GM21447 (cell line): Measurements from ENCODE around the gene ARL3.
A peak's percentile ranks its signal among the peaks of the same experiment; 100 is the strongest.
"Not testable (repeated sequence)": the region's sequence is repeated elsewhere in the genome, so short reads cannot be mapped to it uniquely, and the experiment has no call there.

Experiments used
- ATAC-seq: cut with Tn5 transposase; IDR thresholded peaks from one replicate; pipeline ENCODE4 v1.9.1; 2021; ENCODE audit not compliant: unreplicated experiment

The ARL3 gene

DNA sequence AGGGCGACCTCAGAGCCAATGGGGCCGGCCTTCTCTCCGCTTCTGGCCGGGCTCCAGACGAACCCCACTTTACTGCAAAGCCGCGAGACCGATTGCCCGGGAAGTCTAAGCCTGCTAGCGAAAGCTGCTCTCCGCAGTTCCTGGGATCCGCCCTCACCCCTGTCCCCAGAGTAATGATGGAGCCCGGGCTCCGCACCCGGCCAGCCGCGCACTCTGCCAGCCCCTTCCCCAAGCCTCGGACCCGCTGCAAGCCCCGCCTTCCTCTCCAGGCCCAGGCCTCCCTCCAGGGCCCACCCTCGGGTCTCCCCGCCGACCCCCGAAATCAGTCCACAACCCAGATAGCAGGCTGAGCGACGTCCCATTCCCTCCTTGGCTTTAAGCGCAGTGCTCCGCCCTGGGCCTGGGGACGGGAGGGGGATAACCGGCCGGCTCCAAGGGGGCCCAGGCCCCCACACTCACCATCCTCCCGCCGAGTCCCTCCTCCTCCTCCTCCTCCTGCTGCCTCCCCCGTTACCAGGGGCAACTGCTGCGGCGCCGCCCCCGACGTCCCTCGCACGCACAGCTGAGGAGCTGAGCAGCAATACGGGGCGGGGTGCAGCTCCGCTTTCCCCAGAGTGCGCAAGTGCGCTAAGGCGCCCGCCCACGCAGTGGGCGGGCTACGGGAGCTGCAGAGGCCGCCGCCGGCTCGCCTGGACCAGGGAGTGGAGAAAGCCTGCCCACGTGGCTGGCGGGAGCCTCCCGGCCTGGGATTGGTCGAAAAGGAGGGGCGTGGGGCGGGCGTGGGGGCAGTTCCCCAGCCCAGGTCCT is at the start of gene ARL3:
Gene ARL3 (minus strand): TSS at position 584 of the 807 bp plus-strand sequence. CDS start 122 bp downstream, at position 462.
- ATAC-seq, result peak; percentile 76

- no peak for ATAC-seq
These were observed 48.9 kb upstream of the ARL3 start for GRCh38 chr10:102763037-102763607.

DNA sequence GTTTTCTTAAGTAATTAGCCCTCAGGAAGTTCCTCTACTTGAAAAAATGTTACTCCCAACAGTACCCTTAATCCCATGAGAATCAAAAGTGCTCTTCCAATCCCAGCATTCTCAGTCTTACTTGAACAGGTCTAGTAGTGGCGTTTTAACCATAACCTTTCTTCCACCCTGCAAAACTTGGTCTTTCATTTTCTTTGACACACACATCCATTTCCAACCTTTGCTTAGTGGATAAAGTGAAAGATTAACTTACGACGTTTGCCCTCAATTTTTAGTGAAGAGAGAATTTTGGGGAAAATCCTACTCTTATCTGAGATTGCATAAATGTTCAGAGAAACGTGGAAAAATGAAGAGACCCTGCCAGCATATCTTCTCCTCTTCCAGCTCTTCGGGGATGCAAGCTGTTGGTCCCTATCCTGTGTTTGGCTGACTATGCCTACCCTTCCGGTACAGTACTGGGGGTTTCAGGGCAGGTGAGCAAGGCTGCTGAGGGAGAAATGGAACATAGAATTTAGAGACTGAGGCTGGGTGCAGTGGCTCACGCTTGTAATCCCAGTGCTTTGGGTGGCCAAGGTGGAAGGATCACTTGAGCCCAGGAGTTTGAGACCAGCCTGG is 48.3 kb upstream of the ARL3 start:
- no peak for ATAC-seq

- ATAC-seq, result no peak
These were observed 47.8 kb upstream of the ARL3 start for GRCh38 chr10:102761981-102762380.

GRCh38 chr10:102759497-102760210 is 45.5 kb upstream of the ARL3 start:
- no peak for ATAC-seq

DNA sequence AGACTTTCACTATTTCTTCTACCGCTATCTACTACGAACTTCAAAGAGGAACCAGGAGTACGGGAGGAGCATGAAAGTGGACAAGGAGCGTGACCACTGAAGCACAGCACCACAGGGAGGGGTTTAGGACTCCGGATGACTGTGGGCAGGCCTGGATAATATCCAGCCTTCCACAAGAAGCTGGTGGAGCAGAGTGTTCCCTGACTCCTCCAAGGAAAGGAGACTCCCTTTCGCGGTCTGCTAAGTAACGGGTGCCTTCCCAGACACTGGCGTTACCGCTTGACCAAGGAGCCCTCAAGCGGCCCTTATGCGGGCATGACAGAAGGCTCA is 44.7 kb upstream of the ARL3 start:
- not testable (repeated sequence) for ATAC-seq

DNA sequence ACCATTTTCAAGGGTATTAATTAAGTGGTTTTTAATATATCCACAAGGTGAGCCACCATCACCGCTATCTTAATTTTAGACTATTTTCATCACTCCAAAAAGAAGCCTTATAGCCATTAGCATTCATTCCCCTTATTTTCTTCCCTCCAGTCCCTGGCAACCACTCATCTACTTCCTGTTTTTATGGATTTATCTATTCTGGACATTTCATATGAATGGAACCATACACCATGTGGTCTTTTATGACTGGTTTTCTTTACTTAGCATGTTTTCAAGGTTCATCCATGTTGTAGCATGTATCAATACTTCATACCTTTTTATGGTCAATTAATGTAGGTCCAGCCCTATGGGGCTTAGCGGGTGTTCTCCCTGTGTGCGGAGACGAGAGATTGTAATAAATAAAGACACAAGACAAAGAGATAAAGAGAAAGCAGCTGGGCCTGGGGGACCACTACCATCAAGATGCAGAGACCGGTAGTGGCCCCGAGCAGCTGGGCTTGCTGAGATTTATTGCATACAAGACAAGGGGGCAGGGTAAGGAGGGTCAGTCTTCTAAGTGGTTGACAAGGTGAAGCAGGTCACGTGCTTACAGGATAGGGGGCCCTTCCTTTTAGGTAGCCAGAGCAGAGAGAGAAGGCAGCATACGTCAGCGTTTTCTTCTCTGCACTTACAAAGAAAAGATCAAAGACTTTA is 44.2 kb upstream of the ARL3 start:
- ATAC-seq, result no peak

DNA sequence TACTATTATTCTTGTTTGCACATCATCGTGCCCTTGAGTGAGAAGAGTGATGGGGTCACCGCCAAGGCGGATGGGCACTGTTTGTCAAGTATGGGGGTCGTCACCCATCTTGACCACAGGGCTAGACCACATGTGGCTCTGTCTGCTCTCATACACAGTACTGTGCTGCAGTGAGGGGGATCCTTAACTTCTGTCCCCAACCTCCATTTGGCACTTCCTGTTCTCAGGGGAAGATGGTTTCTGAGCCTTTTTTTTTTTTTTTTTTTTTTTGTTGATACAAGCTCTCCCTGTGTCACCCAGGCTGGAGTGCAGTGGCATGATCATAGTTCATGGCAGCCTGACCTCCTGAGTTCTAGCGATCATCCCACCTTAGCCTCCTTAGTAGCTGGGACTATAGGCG is 43.1 kb upstream of the ARL3 start:
- ATAC-seq, result no peak

DNA sequence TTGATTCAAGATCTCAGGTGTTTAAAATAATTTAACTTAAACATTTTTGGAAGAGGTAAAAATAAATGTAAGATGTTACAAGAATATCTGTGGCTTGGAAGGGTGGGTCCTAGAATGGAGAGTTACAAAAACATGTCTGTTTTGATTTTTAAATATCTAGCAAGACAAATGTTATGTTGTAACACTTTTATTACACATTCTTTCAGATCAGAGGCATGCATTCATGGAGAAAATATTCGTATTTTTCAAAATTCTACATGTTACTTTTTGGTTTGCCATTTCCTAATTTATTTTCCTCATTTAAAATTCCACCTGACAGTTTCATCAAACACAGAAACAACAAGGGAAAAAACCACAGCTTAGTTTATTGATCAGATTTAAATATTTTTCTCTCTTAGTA is 39.5 kb upstream of the ARL3 start:
- no peak for ATAC-seq

DNA sequence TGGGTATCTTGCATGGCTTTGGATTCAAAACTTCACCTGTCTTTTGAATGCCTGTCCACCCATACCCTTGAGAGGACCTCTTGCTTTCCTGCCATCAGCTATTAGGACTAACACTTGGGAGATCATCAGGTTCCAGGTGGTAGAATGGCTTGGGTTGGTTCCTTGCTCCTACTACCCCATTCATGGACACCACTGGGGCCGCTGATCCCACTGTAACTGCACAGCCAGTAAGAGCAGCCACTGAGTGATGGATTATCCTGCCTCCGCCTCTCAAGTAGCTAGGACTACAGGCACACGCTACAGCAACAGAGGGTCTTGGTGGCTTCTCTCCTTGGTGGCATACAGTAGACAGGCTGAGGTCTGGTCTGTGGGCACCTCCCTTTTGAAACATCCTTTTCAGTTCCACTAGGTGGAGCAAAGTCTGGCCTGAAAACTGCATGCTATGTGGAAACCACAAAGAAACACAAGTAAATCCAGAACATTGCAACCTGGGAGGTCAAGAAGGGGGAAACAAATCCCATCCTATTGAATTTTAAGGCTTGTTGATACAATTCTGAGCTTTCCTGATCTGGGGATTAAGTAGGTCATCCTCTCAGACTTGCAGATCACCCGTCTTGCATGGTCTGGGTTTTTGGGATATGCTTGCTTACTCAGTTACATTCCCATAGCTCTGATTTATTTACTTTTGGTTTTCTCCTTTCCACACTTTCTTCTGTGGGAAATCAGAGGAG is 38.9 kb upstream of the ARL3 start:
- no peak for ATAC-seq

DNA sequence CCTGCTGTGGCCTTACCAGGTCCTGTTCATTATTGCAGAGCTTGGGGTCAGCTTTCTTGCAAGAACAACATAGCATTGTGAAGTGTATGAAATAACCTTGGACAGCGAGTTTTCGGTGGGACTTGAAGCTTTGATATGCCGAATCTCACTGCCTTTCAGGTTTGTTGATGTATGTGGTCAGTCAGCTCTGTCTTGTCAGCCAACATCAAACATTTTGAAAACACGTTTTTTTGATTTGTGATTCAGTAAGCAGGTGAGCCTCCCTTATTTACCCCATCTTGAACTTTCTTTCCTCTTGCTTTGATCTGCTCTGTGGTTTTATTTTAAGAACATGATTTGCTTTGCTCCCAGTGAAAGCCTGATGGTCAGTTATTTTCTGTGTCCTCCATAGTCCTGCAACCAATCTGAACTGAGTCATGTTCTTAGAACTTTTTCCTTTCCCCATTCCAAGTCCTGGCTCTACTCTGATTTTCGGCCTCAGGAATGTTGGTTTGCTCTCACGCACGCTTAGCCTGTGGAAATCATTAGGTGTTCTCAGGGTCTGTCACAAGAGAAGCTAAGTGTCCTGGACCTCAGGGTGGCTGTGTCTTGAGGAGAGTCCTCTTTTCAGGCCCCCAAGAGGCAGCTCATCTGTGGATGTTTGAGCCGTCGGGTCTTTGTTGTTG is 38.2 kb upstream of the ARL3 start:
- ATAC-seq, result no peak

- no peak for ATAC-seq
These were observed 31.0 kb upstream of the ARL3 start for GRCh38 chr10:102745157-102745556.

DNA sequence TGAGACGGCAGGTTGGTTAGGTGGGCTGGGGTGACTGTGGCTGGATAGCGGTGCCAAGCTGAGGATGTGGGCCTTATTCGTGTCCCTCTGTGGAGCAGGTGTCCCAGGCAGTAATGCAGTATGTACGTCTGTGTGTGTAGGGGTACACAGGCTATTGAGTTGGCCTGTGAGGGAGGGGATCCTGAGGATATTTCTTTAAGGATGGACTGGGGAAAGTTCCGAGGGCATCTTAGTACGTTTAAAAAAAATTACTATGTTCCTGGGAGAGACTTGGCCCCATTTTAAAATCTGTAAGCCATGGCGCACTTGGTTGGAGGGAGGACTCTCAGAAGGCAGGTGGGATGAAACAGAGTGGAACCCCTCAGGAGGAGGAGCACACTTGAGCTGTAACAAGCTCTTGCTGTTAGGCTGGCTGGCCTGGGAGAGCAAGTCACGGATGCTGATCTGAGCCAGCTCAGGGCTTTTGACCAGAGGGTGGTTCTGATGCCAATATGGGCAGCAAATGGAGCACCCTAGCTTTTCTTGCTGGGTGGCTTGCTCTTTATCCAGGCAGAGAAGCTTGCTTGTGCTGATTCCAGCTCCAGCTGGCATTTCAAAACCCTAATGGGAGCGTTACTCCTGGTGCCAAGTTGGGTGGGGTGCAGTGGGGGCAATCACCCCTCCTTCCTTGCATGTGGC is 30.3 kb upstream of the ARL3 start:
- peak; percentile 7 for ATAC-seq

DNA sequence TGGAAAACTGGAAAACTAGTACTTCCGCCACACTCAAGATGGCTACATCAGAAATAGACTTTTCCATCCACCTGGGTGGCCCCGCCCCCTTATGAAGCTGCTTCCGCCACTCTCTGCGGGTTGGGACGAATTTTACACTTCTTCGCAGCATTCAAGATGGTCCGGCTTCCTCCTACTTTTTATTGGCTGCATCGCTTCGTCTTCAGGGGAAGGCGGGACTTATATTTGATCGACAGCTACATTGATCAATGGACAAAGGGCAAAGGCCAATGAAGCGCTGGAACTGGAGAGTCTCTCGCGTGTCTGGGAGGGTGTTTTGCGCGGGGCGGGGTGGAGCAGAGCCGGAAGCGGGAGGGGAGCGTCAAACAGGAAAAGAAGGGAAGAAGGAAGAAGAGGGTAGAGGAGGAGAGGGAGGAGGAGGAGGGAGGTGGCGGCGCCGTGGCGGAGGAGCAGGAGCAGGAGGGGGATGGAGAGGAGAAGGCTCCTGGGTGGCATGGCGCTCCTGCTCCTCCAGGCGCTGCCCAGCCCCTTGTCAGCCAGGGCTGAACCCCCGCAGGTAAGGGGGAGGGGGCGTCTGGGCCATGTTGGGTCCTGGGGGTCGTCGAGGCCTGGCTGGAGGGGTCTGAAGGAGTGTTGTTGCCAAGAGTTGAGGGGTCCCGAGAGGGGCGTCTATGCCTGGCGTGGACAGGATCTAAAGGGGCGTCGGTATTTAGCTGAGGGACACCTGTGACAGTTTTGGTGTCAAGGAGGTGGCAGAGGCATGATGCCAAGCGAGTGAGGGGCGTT is 29.6 kb upstream of the ARL3 start, which contains the start of gene WBP1L:
Gene WBP1L (plus strand): TSS at position 361 of the 786 bp plus-strand sequence. CDS start 106 bp downstream, at position 467.
- ATAC-seq, result peak; percentile 95

- no peak for ATAC-seq
These were observed 28.9 kb upstream of the ARL3 start for GRCh38 chr10:102743078-102743587.

GRCh38 chr10:102742313-102742712 is 28.1 kb upstream of the ARL3 start:
- not testable (repeated sequence) for ATAC-seq

- no peak for ATAC-seq
These were observed 27.6 kb upstream of the ARL3 start for GRCh38 chr10:102741726-102742237.

- ATAC-seq, result no peak
These were observed 26.0 kb upstream of the ARL3 start for GRCh38 chr10:102740229-102740628.
